Hypothalamus (tissue), 51 donors: ENCODE data around the gene UBE2F.

Experiments used
- DNase-seq, 51 donors: peaks; one replicate each; lab custom pipeline; 2025; lab: John Stamatoyannopoulos, UW

Gene UBE2F, protein sequence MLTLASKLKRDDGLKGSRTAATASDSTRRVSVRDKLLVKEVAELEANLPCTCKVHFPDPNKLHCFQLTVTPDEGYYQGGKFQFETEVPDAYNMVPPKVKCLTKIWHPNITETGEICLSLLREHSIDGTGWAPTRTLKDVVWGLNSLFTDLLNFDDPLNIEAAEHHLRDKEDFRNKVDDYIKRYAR

DNA sequence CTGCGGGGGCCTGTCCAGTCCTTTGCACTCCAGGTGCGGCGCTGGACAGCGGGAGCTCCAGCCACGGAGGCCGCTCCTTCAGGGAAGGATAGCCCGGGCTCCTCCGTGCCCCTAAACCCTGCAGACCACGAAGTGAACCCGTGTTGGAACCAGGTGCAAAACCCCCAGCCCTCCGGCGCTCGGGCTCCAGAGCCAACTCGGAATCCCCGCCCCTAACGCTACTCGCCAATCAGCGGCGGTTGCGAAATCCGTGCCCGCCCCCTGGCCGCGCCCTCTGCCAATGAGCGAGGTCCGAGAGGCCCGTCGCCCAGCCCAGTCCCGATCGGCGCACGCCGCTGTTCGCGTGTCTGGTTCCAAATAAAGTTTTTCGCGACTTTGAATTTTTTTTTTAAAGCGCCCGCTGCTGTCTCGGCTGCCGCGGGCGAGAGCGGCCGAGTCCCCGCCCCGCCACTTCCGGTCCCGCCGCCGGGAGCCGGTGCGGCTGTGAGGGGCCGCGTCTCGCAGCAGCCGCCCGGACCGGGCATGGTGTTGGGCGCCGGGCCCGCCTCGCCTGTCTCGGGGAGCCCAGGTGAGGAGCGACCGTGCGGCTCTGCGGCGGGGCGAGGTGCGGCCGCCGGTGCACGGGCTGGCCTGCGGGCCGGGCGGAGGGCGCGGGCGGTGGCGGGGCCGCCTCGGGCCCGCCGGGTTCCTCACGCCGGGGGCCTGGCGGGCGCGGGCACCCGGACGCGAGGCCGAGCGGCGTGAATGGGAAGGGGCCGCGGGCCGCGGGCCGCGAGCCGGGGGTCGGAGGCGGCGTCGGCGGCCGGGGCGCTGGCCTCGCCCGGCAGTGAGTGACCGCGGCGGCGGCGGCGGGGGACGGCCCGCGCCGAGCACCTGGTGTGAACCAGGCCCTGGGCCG lies at the start of gene UBE2F:
TSS of gene UBE2F (plus strand) at position 450 of the 898 bp plus-strand sequence. CDS start 6,094 bp downstream, outside the sequence.
- peak; percentile 82 to 98 (median 95) for DNase-seq

DNA sequence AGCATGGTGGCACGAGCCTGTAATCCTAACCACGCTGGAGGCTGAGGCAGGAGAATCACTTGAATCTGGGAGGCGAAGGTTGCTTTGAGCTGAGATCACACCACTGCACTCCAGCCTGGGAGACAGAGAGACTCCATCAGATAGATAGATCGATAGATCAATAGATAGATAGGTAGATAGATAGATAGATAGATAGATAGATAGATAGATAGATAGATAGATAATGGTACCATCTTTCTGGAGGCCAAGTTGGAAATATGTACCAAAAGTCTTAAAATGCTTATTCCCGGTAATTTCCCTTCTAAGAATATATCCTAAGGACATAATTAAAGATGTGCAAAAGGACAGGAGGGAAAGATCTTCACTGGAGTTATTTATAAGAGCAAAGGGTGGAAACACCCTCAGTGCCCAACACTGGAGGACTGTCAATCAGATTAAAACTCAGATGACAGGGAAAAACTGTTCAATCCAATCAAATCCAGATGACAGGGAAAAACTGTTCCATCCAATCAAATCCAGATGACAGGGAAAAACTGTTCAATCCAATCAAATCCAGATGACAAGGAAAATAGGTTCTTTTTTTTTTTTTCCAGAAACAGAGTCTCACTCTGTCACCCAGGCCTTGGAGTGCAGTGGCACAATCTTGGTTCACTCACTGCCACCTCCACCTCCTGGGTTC lies 49.0 kb upstream of the UBE2F start:
- DNase-seq: no peak

DNA sequence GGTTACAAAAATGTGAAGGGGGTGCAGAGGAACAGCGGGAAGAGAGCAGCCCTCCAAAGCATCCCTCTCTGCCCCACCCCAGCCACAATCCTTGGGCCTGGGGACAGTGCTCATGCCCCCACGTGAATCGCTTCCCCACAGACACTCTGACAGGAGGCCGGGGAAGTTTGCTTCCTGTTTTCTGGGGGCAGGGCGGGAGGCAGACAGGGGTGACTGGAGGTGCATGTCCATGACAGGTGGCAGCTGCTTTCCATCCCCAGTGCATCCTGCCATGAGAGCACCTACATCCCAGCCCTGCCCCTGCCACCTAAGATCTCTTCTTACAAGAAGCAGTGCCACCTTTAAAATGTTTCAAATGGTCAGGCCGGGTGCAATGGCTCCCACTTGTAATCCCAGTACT lies 47.2 kb upstream of the UBE2F start:
- DNase-seq: peak in 2 of 51 donors; percentile 17 to 20

DNA sequence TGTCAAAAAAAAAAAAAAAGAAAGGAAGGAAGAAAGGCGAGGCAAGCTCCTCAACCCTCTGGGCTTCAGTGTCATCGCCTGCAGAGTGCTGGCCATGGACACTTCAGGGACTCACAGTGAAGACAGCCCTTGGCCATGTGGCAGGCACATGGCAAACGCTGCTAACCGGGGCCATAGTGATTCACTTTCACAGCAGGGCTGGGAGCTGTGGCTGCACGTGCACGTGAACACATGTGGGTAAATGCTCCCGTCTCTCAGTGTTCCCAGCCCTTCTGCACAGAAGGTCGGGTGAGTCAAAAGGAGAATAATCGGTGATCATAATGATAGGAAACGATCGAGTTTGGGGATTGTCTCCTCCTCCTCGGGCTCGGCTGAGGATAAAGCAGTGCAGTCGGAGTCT lies 46.1 kb upstream of the UBE2F start:
- no peak for DNase-seq

DNA sequence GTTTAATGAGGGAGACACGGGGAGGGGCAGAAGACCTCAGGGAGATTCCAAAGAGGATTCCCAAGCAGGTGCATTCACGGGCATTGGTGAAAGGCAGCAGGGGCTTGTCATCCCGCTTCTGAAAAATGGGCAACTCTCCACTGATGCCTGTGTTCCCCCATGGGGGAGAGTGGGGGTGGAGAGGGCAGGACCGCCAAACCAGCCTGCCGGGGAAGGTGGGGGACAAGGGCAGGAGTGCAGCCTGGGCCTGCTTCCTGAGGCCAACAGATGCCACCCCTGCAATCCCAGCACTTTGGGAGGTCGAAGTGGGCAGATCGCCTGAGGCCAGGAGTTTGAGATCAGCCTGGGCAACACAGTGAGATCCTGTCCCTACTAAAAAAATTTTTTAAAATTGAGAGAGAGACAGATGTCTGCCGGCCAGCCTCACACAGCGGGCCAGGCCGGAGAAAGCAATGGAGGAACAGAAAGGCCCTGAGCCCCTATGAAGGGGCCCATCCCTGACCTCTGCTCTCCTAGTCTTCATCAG lies 44.8 kb upstream of the UBE2F start:
- DNase-seq: no peak

DNA sequence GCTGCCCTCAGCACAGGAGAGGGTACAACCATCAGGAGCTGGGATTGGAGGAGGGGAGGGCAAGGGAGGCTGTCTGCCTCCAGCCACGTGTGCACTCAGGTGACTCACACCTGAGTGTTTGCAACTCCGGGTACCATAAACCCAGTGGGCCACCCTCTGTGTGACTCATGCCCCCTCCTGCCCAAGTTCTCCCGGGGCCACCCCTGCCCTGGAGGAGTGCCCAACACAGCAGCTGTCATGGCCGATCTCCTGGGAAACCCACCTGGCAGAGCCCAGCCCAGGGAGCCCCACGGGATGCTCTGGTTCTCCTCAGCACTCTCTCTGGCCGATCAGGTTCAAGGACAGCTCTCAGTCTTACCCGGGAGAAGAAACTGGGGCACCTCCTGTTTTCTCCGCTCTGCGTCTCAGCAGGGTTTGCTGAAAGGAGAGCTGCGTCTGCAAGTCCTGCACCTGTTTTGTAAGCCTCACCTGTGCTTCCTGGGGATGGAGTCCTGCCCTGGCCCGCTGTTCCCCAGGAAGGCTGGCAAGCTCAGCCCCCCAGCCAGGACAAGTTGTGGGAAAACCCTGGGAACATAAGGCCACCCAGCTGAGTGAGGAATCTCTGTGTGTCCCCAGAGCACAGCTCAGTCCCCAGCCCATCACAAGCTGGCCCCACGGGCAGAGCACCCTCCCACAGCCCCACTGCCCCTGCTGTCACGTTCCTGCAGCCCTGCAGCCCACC lies 44.0 kb upstream of the UBE2F start:
- DNase-seq: no peak

DNA sequence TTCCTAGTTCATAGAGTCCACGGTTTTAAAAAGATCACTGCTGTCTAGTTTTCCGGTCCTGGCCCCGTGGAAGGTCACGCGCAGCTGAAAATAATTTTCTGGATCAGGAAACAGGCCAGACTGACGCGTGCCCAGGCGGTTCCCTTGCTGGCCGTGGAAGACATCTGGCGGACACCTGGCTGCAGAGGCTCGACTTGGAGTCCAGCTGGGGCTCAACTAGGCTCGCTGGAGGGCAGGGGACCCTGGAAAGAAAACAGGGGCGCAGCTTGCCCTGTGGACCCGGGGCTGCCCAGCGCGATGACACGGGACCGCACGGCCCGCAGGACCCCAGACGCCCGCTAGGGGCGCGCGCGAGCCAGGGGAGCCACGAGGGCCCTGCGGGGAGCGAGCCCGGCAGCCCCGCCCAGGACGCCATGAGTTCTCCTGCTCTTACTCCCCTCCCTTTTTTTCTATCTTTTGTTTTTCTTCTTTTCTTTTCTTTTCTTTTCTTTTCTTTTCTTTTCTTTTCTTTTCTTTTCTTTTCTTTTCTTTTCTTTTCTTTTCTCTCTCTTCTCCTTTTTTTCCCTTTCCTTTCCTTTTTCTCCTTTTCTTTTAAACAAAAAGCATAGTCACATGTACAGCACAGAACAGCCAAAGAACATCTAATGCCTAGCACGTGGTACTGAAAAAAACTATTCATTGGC lies 43.2 kb upstream of the UBE2F start:
- peak in 20 of 51 donors; percentile 12 to 71 (median 28) for DNase-seq

DNA sequence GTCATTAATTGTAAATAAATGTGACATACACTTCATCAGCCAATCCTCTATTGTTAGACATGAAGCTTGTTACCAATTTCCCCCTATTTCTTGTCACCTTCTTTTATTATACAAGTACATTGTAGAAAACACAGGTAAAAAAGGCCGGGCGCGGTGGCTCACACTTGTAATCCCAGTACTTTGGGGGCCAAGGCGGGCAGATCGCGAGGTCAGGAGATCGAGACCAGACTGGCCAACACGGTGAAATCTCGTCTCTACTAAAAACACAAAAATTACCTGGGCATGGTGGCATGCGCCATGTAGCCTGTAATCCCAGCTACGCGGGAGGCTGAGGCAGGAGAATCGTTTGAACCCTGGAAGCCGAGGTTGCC lies 42.7 kb upstream of the UBE2F start:
- DNase-seq: no peak

DNA sequence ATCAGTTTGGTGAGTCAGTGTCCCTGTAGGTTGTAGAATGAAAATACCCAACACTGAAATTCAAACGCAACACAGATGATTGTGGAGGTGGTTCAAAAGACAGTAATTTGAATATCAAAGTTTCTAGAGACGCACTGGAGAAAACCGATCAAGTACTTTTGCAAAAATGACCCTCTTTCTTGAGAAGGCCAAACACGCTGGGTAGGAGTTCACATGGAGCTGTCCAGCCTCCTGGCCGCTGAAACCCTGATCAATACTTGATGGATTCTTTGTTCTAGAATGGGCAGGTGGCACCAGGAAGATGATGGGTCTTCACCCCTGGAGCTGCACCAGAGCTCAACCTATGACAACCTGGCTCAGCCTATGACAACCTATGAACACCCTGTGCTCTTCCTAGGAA lies 39.7 kb upstream of the UBE2F start:
- no peak for DNase-seq

DNA sequence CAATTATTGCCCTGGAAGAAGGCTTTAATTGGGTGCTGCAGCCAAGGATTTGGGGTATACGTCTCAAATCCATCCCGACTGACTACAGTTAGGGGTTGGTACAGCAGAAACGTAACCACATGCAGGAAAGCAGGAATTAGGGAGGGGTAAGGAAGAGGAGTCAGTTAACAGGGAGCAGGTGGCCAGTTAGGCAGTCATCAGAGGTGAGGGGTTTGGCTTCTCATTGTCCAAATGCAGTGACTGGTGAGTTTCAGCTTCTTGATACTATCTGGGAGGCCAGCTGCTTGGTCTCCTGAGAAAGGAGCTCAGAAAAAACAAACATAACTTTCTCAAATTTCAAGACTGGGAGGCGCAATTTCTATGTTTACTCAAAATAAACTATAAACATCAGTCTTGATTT lies 38.8 kb upstream of the UBE2F start:
- no peak for DNase-seq

DNA sequence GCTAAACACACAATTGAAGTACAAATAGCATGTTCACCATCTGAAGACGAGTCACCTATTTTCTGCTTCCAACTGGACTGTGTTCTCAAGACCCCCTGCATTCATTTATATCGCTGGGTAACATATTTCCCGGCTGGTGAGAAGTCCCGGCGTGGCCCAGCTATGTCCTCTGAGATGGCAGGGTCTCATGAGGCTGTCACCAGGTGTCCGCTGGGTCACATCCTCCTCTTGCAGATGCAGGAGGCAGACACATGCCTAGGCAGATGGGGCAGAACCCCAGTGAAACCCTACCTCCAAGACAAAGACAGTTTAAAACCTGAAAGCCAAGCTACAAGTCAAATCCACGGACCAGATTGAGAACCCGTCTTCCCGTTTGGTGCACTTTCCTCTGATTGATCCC lies 36.8 kb upstream of the UBE2F start:
- DNase-seq: no peak

DNA sequence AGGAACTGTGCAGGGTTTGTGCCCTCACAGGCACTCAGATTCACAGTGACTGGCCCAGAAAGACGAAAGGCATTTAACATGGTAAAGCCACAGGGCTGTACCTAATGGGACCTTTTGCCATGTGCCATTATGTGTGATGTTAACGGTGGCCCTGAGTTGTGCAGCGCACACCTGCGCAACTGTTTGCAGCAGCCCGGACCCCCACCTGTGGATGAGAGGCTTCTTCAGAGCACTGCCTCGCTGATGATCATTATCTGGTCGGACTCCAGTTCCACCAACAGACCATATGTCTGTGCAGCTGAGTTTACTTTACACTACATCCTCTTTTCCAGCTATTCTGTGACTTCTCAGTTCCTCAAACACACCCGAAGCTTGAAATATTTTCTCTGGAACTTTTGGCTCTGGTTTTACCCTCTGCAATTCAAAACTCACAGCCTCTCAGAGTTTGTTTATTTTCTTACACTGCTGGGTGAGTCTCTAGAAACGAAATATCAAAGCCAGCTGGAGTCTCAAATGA lies 35.6 kb upstream of the UBE2F start:
- no peak for DNase-seq

DNA sequence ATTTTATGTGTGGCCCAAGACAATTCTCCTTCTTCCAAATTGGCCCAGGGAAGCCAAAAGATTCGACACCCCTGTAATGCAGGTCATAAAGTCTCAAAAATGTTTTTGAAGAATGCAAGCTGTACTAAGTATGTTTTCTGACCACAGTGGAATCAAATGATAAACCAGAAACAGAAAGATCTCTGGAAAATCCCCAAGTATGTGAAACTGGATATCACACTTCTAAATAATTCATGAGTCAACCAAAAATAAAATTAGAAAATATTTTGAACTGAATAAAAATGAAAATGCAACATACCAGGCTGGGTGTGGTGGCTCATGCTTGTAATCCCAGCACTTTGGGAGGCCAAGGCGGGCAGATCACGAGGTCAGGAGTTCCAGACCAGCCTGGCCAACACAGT lies 34.1 kb upstream of the UBE2F start:
- no peak for DNase-seq

DNA sequence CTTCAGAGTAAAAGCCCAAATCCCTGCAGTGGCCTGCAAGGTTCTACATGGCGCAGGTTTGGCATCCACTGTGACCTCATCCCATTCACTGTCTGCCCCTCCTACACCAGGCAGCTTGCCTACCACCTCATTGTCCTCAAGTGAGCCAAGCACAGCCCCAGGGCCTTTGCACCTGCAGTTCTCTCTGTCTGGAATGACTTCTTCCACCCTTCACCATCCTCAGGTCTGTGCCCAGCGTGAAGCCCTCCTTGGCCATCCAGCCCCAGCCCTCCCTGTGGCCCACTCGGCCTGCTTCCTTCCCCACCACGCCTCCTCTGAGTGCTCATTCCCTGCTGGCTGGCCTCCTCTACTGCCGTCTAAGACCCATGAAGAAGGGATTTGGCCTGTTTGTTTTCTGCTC lies 32.6 kb upstream of the UBE2F start:
- no peak for DNase-seq

DNA sequence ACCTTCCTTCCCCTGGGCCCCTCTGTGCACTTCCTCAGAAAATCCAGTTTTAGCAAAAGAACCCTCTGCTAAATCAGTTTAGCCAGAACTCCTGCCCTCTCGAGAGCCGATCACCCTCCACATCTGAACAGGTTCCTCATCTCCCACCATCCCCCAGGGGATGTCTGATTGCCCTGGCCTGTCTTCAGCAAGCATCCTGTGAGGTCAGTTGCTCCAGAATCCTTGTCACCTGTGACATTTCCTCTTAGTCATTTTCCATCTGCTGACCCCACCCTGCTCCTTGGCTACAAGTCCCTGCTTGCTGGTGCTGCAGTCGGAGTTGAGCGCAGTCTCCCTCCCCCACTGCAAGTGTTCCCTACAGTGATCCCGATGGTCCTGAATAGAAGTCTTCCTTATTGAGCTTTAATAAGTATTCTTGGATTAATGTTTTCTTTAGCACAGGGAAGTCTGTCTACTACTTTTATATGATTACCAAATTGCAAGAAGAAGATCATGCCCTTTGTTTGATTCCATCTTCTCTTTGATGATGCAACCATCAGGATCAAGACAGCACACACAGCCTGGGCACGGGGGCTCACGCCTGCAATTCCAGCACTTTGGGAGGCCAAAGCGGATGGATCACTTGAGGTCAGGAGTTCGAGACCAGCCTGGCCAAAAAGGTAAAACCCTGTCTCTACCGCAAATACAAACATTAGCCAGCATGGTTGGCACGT lies 30.9 kb upstream of the UBE2F start:
- no peak for DNase-seq

DNA sequence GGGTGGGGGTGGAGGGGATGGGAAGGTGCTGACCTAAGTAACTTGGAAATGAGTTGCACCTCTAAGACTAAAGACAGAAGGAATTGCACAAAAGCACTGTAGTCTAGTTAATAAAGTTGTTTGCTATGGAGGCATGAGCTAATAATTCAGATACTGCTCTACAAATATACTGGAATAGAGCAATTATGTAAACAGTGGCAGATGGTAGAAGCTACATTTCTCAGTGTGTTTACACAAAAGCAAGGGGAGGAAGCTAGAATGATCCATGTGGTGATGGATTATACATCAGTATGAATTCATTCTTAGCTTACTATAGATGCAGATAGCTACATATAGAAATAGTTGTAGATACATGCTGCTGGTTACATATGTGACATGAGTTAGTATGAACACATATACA lies 27.6 kb upstream of the UBE2F start:
- DNase-seq: no peak

DNA sequence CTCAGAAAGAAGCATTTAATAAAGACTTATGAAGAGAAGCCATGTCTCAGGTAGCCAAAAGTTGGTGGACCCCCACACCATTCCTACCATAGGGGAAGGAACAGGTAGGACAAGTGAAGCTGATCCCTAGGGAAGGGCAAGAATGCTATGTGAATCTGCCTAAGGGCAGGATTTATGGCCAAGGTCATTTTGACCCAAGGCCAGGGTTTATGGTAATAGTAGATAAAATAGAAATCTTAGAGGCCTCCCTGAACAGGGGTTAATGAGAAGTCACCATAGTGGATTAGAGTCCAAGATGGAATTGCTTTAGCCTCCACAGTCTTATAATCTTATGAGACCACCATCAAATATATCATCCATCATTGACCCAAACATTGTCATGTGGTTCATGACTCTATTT lies 26.0 kb upstream of the UBE2F start:
- no peak for DNase-seq

DNA sequence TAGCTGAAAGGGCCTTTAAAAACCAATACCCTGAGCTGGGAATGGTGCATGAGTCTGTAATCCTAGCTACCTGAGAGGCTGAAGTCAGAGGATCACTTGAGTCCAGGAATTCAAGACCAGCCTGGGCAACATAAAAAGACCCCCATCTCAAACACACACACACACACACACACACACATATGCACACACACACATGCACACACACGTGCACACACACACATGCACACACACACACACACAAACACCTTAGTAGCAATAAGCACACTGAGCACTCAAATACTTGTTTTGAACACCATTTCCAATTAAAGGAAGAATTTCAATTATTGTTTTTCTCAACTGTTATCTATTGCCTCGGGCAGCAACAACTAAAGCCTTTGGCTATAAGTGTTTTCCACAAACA lies 25.6 kb upstream of the UBE2F start:
- DNase-seq: no peak

DNA sequence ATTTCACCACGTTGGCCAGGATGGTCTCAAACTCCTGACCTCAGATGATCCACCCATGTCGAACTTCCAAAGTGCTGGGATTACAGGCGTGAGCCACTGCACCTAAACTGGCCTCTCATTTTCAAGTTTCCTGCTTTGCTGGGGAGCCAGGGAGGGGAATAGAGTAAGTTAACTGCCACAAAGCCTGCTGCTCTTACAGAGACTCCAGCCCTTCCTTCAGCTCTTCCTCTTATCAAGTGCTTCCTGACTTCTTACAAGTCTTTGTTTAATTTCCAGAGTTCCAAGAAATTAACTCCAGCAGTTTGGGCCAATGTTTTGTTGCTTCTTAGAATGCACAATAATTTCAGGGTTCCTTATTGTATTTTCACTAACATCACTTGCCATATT lies 24.3 kb upstream of the UBE2F start:
- no peak for DNase-seq
